Mucosa of stomach (tissue), 1 donor: ENCODE results near the gene ALPL.
"Not testable (repeated sequence)": the region's sequence is repeated elsewhere in the genome, so short reads cannot be mapped to it uniquely, and the experiment has no call there.

Experiments
- H3K27me3 ChIP-seq: one replicate; pipeline ENCODE4 v1.7.0; 2013; ENCODE audit warnings: mild to moderate bottlenecking, low read length; ENCODE audit not compliant: control insufficient read depth, insufficient read depth
- H3K36me3 ChIP-seq: one replicate; pipeline ENCODE4 v1.7.0; 2013; ENCODE audit warnings: low read length; ENCODE audit not compliant: control insufficient read depth, insufficient read depth
- H3K4me1 ChIP-seq: one replicate; pipeline ENCODE4 v1.7.0; 2013; ENCODE audit warnings: mild to moderate bottlenecking, low read length; ENCODE audit not compliant: control insufficient read depth, insufficient read depth
- H3K4me3 ChIP-seq: one replicate; pipeline ENCODE4 v1.7.0; 2013; ENCODE audit warnings: low read length
- H3K9ac ChIP-seq: one replicate; pipeline ENCODE4 v1.7.0; 2013; ENCODE audit warnings: mild to moderate bottlenecking, low read length, moderate library complexity
- H3K9me3 ChIP-seq: one replicate; pipeline ENCODE4 v1.7.0; 2013; ENCODE audit warnings: mild to moderate bottlenecking, low read length, moderate library complexity; ENCODE audit not compliant: control insufficient read depth
- donor health status: Pancreatic carcinoma.

The ALPL gene

GRCh38 chr1:21553116-21553926 lies 44.1 kb downstream of the ALPL start:
- H3K9ac ChIP-seq: no peak overlapping the region
- H3K36me3 ChIP-seq: no peaks in the 10 kb centered on the region
- no peaks in the 10 kb centered on the region for H3K27me3 ChIP-seq
- no peak overlapping the region for H3K4me3 ChIP-seq
- H3K9me3 ChIP-seq: no peaks in the 10 kb centered on the region
- no peaks in the 10 kb centered on the region for H3K4me1 ChIP-seq

DNA sequence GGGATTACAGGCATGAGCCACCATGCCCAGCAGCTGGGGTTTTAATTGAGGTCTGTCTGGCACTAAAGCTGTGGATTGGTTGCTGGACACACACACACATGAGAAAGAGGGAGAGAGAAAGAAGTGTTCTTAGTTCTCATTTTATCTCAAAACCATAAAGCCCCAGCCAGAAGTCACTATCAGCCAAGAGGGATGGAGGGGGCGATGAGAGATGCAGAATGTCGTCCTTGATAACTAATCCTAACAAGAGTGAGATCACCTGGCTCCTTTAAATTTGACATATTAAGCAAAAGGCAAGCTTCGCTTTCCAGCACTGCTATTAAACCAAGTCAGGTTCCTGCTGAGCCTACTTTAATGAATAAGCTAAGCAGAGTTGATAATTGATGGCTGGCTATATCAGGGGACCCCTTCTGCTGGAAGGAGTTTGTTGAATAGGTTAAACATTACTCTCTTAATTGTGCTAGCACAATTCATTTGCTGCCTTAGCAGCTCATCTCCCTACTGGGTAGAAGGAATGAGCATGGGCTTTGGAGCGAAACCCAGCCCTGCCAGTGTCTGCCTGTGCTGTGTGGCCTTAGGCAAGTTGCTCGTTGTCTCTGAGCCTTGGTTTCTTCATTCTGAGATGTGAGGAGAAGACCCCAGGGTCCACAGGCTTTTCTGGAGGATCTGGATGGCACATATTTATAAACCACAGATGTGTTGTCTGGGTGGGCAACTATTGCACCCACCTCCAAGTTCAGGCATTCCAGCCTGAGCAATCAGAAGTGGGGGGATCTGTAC lies 50.8 kb downstream of the ALPL start:
- Histone ChIP-seq H3K9ac (no peak overlapping the region), H3K27me3 (no peaks in the 10 kb centered on the region), H3K9me3 (no peaks in the 10 kb centered on the region), H3K4me3 (no peak overlapping the region), H3K4me1 (no peaks in the 10 kb centered on the region), H3K36me3 (no peaks in the 10 kb centered on the region)

GRCh38 chr1:21560916-21561638 lies 51.9 kb downstream of the ALPL start:
- Histone ChIP-seq H3K4me1 (no peaks in the 10 kb centered on the region), H3K27me3 (no peaks in the 10 kb centered on the region), H3K9me3 (no peaks in the 10 kb centered on the region), H3K36me3 (no peaks in the 10 kb centered on the region), H3K4me3 (no peak overlapping the region), H3K9ac (no peak overlapping the region)

GRCh38 chr1:21562896-21563295 lies 53.7 kb downstream of the ALPL start:
- Histone ChIP-seq H3K27me3 (no peaks in the 10 kb centered on the region), H3K9me3 (no peaks in the 10 kb centered on the region), H3K9ac (no peak overlapping the region), H3K4me1 (no peaks in the 10 kb centered on the region), H3K4me3 (no peak overlapping the region), H3K36me3 (no peaks in the 10 kb centered on the region)

GRCh38 chr1:21563971-21564370 lies 54.7 kb downstream of the ALPL start:
- Histone ChIP-seq H3K4me1 (no peaks in the 10 kb centered on the region), H3K36me3 (no peaks in the 10 kb centered on the region), H3K4me3 (no peak overlapping the region), H3K27me3 (no peaks in the 10 kb centered on the region), H3K9me3 (no peaks in the 10 kb centered on the region), H3K9ac (no peak overlapping the region)

- Histone ChIP-seq H3K9ac (no peak overlapping the region), H3K27me3 (no peaks in the 10 kb centered on the region), H3K4me1 (no peaks in the 10 kb centered on the region), H3K4me3 (no peak overlapping the region), H3K36me3 (no peaks in the 10 kb centered on the region), H3K9me3 (no peaks in the 10 kb centered on the region)
Measured at GRCh38 chr1:21564521-21565095, 55.4 kb downstream of the ALPL start.

GRCh38 chr1:21565285-21565684 lies 56.1 kb downstream of the ALPL start:
- no peaks in the 10 kb centered on the region for H3K36me3 ChIP-seq
- no peak overlapping the region for H3K9ac ChIP-seq
- no peaks in the 10 kb centered on the region for H3K4me1 ChIP-seq
- no peak overlapping the region for H3K4me3 ChIP-seq
- H3K27me3 ChIP-seq: no peaks in the 10 kb centered on the region
- no peaks in the 10 kb centered on the region for H3K9me3 ChIP-seq

DNA sequence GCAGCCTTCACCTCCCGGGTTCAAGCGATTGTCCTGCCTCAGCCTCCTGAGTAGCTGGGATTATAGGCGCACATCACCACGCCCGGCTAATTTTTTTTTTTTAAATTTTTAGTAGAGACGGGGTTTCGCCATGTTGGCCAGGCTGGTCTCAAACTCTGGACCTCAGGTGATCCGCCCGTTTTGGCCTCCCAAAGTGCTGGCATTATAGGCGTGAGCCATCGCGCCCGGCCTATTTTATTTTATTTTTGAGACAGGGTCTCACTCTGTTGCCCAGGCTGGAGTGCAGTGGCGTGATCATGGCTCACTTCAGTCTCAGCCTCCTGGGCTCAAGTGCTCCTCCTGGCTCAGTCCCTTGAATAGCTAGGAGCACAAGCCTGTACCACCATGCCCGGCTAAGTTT lies 57.1 kb downstream of the ALPL start:
- not testable (repeated sequence) for H3K9ac ChIP-seq, H3K9me3 ChIP-seq, H3K4me3 ChIP-seq, H3K4me1 ChIP-seq, H3K27me3 ChIP-seq, H3K36me3 ChIP-seq

- Histone ChIP-seq H3K27me3 (no peaks in the 10 kb centered on the region), H3K9me3 (no peaks in the 10 kb centered on the region), H3K9ac (no peak overlapping the region)
Measured at GRCh38 chr1:21567241-21568005, 58.2 kb downstream of the ALPL start.

GRCh38 chr1:21568006-21568746 lies 59.0 kb downstream of the ALPL start:
- H3K4me3 ChIP-seq: no peak overlapping the region
- no peaks in the 10 kb centered on the region for H3K36me3 ChIP-seq
- H3K9me3 ChIP-seq: no peaks in the 10 kb centered on the region
- no peak overlapping the region for H3K9ac ChIP-seq
- no peaks in the 10 kb centered on the region for H3K27me3 ChIP-seq
- H3K4me1 ChIP-seq: no peaks in the 10 kb centered on the region

More at GRCh38 chr1:21567241-21568005, 58.2 kb downstream of the ALPL start:
- H3K4me3 ChIP-seq: no peak overlapping the region
- no peaks in the 10 kb centered on the region for H3K36me3 ChIP-seq
- no peaks in the 10 kb centered on the region for H3K4me1 ChIP-seq
